CD4-positive, alpha-beta T cell treated with Interleukin-15 for 1 hour (primary cell): ENCODE data around the gene ZFHX3.

Source experiments
- DNase-seq: peaks from one replicate; pipeline ENCODE4 v3.0.0-alpha.2; 2020

Gene ZFHX3

DNA sequence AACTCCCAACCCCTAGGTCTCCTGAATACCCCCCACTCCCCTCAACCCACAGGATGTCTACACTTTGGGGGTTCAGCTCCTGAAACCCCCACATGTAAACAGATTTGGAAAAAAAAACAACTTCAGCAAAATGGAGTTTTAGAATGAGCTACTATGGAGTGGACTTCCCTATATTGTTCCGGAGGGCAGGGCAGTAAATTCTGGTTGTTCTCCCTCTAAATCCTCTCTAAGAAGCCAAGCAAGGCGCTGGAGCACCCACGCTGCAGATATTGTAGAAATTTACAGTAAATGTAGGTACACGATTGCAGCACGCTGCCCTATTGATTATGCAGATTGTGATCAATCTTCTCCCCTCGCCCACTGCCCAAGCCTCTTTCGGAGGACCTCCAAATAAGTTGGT is 8.5 kb upstream of the ZFHX3 start:
- DNase-seq, result no peak

- no peak for DNase-seq
These were observed 7.0 kb upstream of the ZFHX3 start for GRCh38 chr16:73054813-73055482.

DNA sequence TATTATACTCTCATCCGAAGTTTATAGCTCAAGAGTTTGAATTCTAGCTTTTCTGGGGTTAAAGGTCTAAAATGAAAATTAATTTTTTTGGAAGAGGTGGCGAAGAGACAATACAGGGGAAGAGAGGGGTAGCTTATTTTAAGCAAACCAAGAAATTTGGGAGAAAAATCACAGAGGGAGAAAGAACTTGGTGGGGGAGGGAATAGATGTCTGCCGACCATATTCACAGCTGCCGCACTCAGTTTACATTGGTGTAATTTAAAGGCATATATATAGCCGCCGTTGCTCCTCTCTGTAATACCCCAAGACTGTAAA is 6.5 kb upstream of the ZFHX3 start:
- no peak for DNase-seq

DNA sequence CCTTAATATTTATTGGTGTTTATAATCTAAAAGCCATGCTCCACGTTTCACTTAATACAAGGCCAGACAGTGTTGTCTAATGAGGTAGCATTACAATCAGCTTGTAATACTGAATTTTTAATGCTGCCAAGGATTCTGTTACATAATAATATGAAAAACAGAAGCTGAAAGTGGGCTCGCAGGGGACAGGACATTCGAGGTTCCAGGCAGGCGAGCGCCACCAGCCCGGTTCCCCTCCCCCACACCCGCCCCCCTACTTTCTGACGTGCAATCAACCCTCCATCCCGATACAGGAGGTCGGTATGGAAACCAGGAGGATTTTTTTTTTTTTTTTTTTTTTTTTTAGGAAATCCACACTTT is 6.2 kb upstream of the ZFHX3 start:
- no peak for DNase-seq

DNA sequence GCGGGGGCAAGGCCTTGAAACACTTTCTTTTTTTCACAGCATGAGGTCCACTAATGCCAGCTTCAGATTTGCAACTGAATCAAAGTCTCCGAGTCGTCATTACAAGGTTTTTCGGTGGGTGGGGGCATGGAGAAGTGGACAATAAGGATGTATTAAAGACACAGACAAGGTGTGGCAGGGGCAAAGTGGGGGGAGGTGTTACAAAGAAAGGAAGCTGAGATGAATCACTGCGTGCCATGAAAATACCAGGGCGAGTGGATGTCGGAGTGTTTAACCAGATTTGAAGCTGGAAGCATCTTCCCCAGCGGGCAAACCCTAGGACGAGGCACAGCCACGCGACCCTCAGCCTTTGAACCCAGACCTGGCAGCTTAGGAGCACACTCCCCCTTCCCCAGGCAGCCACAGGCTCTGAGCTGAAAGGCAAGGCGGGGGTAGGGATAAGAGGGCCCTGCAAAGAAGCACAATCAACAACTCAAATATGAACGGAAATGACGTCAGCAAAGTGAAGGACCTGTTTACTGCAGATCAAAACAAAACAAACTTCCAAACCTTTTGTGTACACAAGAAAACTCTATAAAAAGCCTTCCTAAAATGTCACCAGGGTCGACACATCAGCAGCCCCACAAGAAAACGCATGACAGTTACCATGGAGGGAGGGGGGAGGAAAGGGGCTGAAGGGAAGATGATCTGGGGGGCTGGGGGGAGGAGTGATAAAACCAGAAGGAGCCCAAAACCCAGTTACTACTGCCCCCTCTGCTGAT is 5.6 kb upstream of the ZFHX3 start:
- no peak for DNase-seq

GRCh38 chr16:73053038-73053363 is 5.1 kb upstream of the ZFHX3 start:
- no peak for DNase-seq

DNA sequence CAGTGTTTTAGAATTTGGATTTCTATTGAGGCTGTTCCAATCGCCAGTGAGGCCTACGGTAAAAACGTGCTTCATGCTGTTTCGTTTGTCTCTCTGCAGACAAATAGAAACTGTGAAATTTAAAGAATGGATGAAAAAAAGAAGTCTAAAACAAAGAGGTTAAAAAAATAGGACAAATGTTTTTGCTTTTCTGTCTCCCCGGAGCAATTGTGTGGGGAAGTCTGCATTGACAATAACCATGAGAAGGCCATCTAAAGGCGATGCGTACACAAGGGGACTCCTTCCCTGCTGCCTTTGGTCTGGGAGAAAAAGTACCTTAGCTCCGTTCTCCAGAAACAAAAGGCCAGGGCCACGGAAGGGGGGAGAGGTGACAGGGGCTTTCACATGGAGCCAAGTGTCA is 4.6 kb upstream of the ZFHX3 start:
- no peak for DNase-seq

DNA sequence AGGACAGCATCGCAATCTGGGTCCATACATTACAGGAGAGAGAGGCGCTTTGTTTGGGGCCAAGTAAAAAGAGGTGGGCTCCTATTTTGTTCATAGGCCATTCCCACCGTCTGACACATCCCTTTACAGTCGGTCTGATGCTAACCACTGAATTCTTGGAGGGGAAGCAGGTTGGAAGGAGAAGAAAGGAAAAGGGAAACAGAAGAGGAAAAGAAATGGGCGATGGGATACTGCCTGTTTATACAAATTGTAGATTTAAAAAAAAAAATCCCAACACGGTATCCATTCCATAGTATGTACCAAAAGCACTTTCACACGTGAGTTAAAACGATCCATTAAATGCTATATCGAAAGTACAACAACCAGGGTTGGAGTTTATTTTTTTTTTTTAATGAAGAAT is 4.0 kb upstream of the ZFHX3 start:
- no peak for DNase-seq

DNA sequence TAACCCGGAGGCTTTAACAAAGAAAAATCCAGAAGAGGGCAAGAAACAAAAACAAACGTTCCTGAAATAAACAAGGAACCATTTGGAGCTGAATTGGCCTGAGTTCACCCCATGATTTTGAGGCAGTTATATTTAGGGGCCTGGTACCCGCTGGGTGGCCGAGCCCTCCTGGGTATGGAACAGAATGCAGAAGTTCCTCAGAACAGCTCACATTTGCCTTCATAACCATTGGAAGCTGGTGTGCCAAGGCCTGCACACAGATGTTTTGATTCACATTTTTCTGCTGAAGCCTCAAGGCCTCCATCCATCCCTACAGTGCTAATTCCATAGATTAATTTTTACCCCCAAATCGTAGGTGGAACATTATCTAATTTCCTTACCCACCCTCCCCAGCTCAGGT is 3.3 kb upstream of the ZFHX3 start:
- no peak for DNase-seq

DNA sequence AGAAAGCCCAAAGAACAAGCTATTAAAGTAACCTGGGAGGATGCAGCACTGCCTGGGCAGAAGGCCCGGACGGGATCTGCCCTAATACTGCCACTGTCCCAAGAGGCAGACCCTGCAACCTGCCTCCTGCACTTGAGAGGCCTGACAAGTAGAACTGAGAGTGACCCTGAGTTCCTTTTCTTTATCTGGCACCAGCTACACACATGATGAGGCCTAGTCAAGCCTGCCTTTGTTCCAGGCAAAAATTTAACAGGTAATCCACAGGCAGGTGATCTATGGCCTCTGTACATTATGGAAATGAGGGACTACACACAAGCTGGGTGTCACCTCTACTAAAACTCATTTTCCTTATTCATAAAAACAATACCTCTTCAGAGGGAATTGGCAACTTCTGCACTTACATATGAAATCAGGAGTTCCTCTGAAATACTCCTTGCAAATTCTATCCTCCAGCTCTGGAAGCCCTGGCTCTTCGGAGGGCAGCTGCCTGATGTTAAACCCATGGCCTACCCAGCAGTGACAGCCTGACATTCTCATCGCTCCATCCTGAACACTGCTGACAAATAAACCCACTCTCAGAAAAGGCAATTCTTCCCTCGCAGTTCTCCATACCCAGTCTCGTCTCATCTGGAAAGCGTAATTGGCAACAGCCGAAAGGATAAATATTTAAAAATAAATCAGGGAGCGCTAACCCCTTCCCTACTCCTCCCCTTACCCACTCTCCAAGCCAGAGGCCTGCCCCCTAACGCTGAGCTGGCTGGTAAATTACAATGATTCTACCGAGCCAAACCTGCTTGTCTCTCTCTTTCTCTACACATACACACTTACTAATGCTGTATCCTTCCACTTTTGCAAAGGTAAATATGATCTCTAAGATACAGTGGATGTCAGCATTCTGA is 2.5 kb upstream of the ZFHX3 start:
- no peak for DNase-seq

DNA sequence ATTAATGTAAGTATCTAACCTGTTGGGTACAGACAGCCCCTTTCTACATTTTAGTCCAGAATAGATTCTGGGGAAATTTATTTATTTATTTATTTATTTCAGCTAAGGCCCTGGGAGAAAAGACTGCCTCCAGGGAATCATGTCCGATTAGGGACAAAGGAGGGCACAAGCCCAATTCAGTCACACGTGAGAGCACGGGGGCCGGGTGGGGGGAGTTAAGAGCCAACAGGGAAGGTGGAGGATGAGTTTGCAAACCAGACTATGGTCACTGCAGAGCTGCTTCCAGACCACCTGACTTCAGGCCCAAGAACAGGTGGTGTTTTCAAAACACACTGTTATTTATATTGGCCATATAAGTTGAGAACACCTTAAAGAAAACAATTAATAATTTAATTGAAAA is 1.6 kb upstream of the ZFHX3 start:
- no peak for DNase-seq

GRCh38 chr16:73049091-73049490 is 1.2 kb upstream of the ZFHX3 start:
- no peak for DNase-seq

- no peak for DNase-seq
These were observed 558 bp upstream of the ZFHX3 start for GRCh38 chr16:73048292-73049080.

DNA sequence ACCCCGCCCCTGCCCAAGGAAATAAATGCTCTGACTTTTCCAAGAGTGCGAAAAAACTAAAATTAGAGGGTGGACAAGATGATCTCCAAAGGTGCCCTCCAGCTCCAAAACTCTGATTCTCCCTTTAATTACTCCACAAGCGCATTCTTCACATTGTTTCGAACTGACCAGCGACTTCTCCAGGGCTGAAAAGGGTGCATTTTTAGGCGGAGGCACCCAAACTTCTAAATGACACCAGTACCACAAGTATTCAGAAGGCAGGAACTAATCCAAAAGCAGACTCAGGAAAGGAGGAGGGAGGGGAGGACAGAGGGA is 750 bp downstream of the ZFHX3 start:
- no peak for DNase-seq

DNA sequence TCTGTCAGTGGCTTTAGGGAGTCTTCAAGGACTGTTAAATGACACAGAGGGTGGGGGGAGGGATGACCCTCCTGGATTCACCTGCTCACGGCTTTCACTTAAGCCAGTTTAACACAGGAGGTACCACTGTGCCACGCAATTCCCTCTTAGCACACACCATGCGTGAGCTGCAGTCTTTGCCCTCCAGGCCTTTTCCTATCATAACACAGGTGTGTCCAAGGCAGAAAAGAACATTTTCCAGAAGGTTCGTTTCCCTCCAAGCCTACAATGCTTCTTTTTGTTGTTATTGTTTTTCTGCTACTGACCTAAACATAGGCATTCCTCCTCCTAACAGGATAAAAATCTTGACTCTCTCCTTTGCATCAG is 1.1 kb downstream of the ZFHX3 start:
- DNase-seq, result no peak

- no peak for DNase-seq
These were observed 1.6 kb downstream of the ZFHX3 start for GRCh38 chr16:73046202-73046848.

DNA sequence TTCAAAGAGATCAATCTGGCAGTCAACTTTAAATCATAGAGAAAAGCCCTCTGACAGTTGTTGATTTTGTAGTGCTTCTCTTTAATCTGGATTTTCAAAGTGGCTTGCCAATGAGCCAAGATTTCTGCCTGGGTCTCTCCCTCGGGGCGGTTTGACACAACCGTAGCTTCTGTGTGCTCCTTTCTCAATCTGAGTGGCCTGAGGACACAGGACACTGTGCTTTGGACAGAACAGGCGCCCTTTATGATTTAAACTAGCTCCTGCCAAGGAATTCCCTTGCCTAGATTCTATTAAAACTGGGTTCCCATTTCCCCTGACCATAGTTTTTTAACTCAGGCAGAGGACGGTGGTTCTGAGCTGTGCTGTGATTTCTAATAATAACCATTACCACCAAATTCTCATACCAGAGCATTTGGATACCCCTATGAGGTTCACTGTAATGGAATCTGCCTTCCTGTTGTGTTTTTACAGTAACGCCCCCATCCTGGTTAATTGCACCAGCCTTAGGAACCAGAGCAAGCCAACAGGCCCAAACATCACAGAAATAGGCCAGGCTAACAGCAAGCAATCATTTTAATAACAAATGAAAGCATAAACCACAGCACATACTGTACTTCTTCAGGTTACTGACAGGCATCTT is 4.0 kb downstream of the ZFHX3 start:
- DNase-seq, result no peak

- DNase-seq, result no peak
These were observed 5.1 kb downstream of the ZFHX3 start for GRCh38 chr16:73042807-73043206.

DNA sequence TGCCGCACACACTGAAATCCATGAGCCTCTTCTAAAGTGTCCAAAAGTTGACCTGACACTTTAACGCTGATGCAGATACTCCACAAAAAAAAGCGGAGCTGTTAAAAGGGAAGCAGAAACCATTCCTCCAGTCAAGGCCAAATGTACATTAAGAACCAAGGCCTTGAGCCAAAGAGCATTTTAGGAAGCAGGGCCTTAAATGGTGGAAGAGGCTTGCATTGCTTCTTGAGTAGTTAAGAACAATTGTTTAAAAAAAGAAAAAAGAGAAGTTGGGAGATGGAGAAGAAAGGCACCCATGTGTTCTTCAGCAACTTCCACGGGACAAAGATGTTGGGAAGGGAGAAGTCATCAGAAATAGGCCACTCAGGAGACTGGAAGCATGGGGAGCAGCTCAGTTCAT is 6.3 kb downstream of the ZFHX3 start:
- DNase-seq, result no peak

GRCh38 chr16:73040735-73041402 is 7.1 kb downstream of the ZFHX3 start:
- no peak for DNase-seq

DNA sequence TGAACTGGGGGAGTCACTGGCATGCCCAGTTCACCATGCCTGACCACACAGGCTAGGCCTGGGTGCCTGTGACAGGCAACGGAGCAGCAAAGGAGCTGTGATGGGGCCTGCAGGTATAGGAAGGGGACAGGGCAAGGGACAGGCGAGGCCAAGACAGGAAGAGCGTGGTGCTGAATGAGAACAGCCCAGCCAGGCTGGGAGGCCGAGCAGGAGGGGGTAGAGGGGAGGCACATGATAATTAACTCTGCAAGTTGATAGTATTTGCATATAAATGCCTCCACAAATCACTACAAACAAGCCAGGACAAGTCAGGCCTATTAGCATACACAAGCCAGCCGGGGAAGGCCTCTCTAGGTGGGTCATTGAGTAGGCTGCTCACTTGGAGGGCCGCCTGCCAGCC is 7.8 kb downstream of the ZFHX3 start:
- no peak for DNase-seq
